ENCODE results near the gene HDAC4. TPM values are rescaled to one million over a fixed set of nuclear protein-coding genes. Genes with fewer than 3 reads are reported as not detected.
A peak's percentile ranks its signal among the peaks of the same experiment; 100 is the strongest.

HDAC4 gene
- total and polyA plus RNA-seq, 2 of the 8 experiments (the other 6 are each of a cell fraction or from before 2014, with no cell fraction given), result 15.4 to 31.5 TPM

DNA sequence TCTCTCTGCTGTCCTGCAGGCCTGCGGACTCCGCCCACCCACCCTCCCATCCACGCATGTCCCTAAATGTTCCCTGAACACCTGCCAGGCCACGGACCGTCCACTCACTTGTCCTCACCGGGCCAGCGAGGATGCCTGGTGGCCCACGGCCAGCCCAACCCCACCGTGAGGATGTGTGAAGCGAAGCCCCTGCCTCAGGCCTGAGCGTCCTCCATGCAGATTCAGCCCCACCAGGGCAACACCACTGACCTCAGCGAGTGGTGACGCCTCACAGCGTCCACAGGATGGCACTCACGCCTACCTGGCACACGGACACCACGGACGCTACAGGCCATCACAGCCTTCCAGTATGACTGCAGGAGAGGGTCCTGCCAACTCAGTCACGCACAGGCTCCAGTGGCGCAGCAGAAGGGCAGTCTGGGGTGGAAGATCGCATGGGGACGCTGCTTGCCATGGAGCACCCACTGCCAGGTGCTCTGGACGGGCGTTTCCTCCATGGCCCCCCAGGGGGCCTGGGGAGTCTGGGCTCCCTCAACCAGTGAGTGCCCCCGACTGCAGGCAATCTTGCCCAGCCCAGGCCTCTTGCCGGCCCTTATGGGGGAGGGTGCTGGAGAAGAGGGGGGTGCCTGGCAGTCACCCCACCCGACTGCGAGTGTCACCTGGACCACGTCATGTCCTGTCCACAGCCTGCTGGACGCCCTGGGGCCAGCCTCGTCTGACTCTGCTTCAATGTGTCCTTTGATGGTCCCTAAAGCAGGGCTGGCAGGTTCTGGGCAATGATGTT, 25.4 kb downstream of the HDAC4 start:
- Histone ChIP-seq H3K18ac (ENCODE audit: extremely low read depth, low read length) (no peak overlapping the region), H2BK20ac (ENCODE audit: low read length) (no peak overlapping the region), H4K8ac (ENCODE audit: extremely low read depth, insufficient read depth, low read length) (peak overlapping the region; percentile 35; the same call in 1 of the 2 replicates), H2BK120ac (replicated peaks; ENCODE audit: low read depth, low read length) (no peak overlapping the region), H3K4me1 (replicated peaks in 1 of 4; ENCODE audit: control insufficient read depth in 3 of 4, insufficient read depth in 4 of 4, low read length in 3 of 4) (peaks cover 0 to 1% (median under 1%) of the 10 kb centered on the region in 4 experiments; a peak in 3 of 7 replicates), H3K27me3 (replicated peaks in 1 of 4; ENCODE audit: control insufficient read depth in 3 of 4, extremely low read depth in 1 of 4, insufficient read depth in 3 of 4, low read length in 3 of 4) (no peaks in the 10 kb centered on the region), H3K14ac (ENCODE audit: insufficient read length) (no peak overlapping the region), H3K27ac (ENCODE audit: low read depth, low read length) (no peak overlapping the region), H3K56ac (replicated peaks; ENCODE audit: insufficient read length, low read depth, low read length) (no peak overlapping the region), H4K20me1 (replicated peaks in 1 of 2; ENCODE audit: control insufficient read depth in 1 of 2, insufficient read depth in 2 of 2, low read length in 2 of 2) (peaks cover 14 to 39% of the 10 kb centered on the region in 2 experiments), H2AFZ (ENCODE audit: low read length) (no peak overlapping the region), H3K4me3 (ENCODE audit: extremely low read depth in 1 of 4, insufficient read depth in 2 of 4, low read depth in 3 of 4, low read length in 4 of 4) (no peak overlapping the region), H3K9me3 (ENCODE audit: insufficient read depth in 2 of 2, low read depth in 1 of 2, low read length in 1 of 2) (no peaks in the 10 kb centered on the region), H2BK5ac (ENCODE audit: low read depth, low read length) (no peak overlapping the region; the same call in 1 of the 2 replicates), H4K91ac (replicated peaks; ENCODE audit: insufficient read length, low read length) (no peak overlapping the region), H3K79me1 (ENCODE audit: low read depth, low read length) (peaks cover 26% of the 10 kb centered on the region), H3K9ac (replicated peaks in 1 of 4; ENCODE audit: extremely low read depth in 1 of 4, low read depth in 3 of 4, low read length in 3 of 4) (no peak overlapping the region), H3K4me2 (ENCODE audit: insufficient read depth in 1 of 2, low read depth in 2 of 2, low read length in 2 of 2) (no peak overlapping the region), H2AK5ac (ENCODE audit: low read depth, low read length) (no peak overlapping the region), H2BK12ac (ENCODE audit: low read depth, low read length) (no peak overlapping the region), H2BK15ac (ENCODE audit: low read length) (no peak overlapping the region), H4K5ac (ENCODE audit: insufficient read length, low read depth, low read length) (no peak overlapping the region), H3K23me2 (ENCODE audit: low read depth, low read length) (peaks cover 4% of the 10 kb centered on the region; the same call in 1 of the 2 replicates), H3K4ac (replicated peaks; ENCODE audit: insufficient read length, low read depth, low read length) (no peak overlapping the region), H3K36me3 (ENCODE audit: control insufficient read depth in 2 of 4, insufficient read depth in 4 of 4, low read length in 3 of 4) (no peaks in the 10 kb centered on the region), H3K79me2 (ENCODE audit: control insufficient read depth in 1 of 2, insufficient read depth in 2 of 2, low read length in 2 of 2) (peaks cover 2 to 84% of the 10 kb centered on the region in 2 experiments; a peak in 3 of 4 replicates), H3K23ac (ENCODE audit: insufficient read length) (no peak overlapping the region)
- ChIA-PET POLR2A (ENCODE audit: partially characterized antibody) (no interaction called here), CTCF (ENCODE audit: partially characterized antibody) (no interaction called here)
- TF ChIP-seq CHD1 (IDR thresholded peaks at IDR 0.05; ENCODE audit: low read depth, low read length), result no peak
- TF ChIP-seq SAP30 (IDR thresholded peaks at IDR 0.05; ENCODE audit: insufficient read depth, insufficient replicate concordance, low read length), result no peak
- TF ChIP-seq, protein P1, sequence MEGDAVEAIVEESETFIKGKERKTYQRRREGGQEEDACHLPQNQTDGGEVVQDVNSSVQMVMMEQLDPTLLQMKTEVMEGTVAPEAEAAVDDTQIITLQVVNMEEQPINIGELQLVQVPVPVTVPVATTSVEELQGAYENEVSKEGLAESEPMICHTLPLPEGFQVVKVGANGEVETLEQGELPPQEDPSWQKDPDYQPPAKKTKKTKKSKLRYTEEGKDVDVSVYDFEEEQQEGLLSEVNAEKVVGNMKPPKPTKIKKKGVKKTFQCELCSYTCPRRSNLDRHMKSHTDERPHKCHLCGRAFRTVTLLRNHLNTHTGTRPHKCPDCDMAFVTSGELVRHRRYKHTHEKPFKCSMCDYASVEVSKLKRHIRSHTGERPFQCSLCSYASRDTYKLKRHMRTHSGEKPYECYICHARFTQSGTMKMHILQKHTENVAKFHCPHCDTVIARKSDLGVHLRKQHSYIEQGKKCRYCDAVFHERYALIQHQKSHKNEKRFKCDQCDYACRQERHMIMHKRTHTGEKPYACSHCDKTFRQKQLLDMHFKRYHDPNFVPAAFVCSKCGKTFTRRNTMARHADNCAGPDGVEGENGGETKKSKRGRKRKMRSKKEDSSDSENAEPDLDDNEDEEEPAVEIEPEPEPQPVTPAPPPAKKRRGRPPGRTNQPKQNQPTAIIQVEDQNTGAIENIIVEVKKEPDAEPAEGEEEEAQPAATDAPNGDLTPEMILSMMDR (IDR thresholded peaks at IDR 0.05; ENCODE audit: control extremely low read depth in 1 of 3, insufficient read depth in 1 of 3, low read depth in 1 of 3, low read length in 3 of 3), result peak; percentile 40 to 74 (median 53)
- peak; percentile 58 to 69 for TF ChIP-seq RAD21 (IDR thresholded peaks at IDR 0.05 in 1 of 2, conservative IDR thresholded peaks at IDR 0.05 in 1 of 2; ENCODE audit: low read depth in 2 of 2, low read length in 2 of 2)
- FAIRE-seq, result no peak
- 90% methylated on average over 27 of the region's 31 CpGs; no CpG with 5 or more reads in 1 of the 2 experiments for WGBS, 2 experiments (ENCODE audit: extremely low coverage in 1 of 2, insufficient coverage in 1 of 2, insufficient read length in 1 of 2, insufficient replicate concordance in 2 of 2, low coverage in 1 of 2, low lambda C conversion rate in 2 of 2, missing lambda C conversion rate in 1 of 2)
- peak in 1 of 2 experiments; percentile 48 for DNase-seq (ENCODE audit: low read depth in 1 of 2, low spot score in 2 of 2)

Measured in H1 (cell line).